ENCODE measurements around the gene DNAH10. TPM values are rescaled to one million over a fixed set of nuclear protein-coding genes. Genes with fewer than 3 reads are reported as not detected.

DNAH10 gene
- total and polyA plus RNA-seq, 2 of the 13 experiments (the other 11 are each of a cell fraction or from before 2014, with no cell fraction given): 0.01 to 0.02 TPM

GRCh38 chr12:123971770-123972456, 209.8 kb downstream of the DNAH10 start (continued):
- no peak for TF ChIP-seq RERE (CRISPR knock-in tag; IDR thresholded peaks at IDR 0.05; ENCODE audit: low read depth)
- TF ChIP-seq ZNF761 (CRISPR knock-in tag; conservative IDR thresholded peaks at IDR 0.05): no peak
- TF ChIP-seq KDM5B (CRISPR knock-in tag; IDR thresholded peaks at IDR 0.05; ENCODE audit: borderline replicate concordance): peak; percentile 17; the same call in 1 of the 2 replicates
- no peak for TF ChIP-seq MBNL3 (CRISPR knock-in tag; conservative IDR thresholded peaks at IDR 0.05)
- no peak for TF ChIP-seq ELF1 (CRISPR knock-in tag; IDR thresholded peaks at IDR 0.05)
- no peak for TF ChIP-seq NONO (IDR thresholded peaks at IDR 0.05)
- TF ChIP-seq NONO (CRISPR knock-in tag; conservative IDR thresholded peaks at IDR 0.05): no peak
- TF ChIP-seq HCFC1 (IDR thresholded peaks at IDR 0.05; ENCODE audit: low read depth, low read length): no peak
- no peak for TF ChIP-seq FOXP1 (IDR thresholded peaks at IDR 0.05)
- no peak for TF ChIP-seq FOXP1 (CRISPR knock-in tag; IDR thresholded peaks at IDR 0.05)
- TF ChIP-seq ZBTB25 (CRISPR knock-in tag; IDR thresholded peaks at IDR 0.05): no peak
- no peak for TF ChIP-seq FOXA1 (IDR thresholded peaks at IDR 0.05)
- no peak for TF ChIP-seq FOXA1 (CRISPR knock-in tag; IDR thresholded peaks at IDR 0.05)
- no peak for TF ChIP-seq ETV5 (CRISPR knock-in tag; IDR thresholded peaks at IDR 0.05; ENCODE audit: borderline replicate concordance)
- no peak for TF ChIP-seq U2AF1 (optimal IDR thresholded peaks at IDR 0.05; ENCODE audit: low read depth, low read length)
- TF ChIP-seq PHF5A (CRISPR knock-in tag; IDR thresholded peaks at IDR 0.05; ENCODE audit: low read depth, unreplicated experiment): no peak
- TF ChIP-seq CAMTA2 (CRISPR knock-in tag; IDR thresholded peaks at IDR 0.05; ENCODE audit: borderline replicate concordance): no peak
- TF ChIP-seq ZNF136 (CRISPR knock-in tag; IDR thresholded peaks at IDR 0.05; ENCODE audit: low read depth): no peak
- no peak for TF ChIP-seq ZNF597 (CRISPR knock-in tag; IDR thresholded peaks at IDR 0.05)
- TF ChIP-seq ZNF124 (CRISPR knock-in tag; IDR thresholded peaks at IDR 0.05): no peak
- TF ChIP-seq PRPF4 (IDR thresholded peaks at IDR 0.05; ENCODE audit: low read depth, low read length, poor library complexity, severe bottlenecking): no peak
- TF ChIP-seq ZNF788 (CRISPR knock-in tag; IDR thresholded peaks at IDR 0.05; ENCODE audit: borderline replicate concordance): no peak
- TF ChIP-seq RELA (CRISPR knock-in tag; IDR thresholded peaks at IDR 0.05): 0 out of 2 replicates have a peak, but pooled peaks have one; percentile 16
- TF ChIP-seq HNF4G (IDR thresholded peaks at IDR 0.05; ENCODE audit: borderline replicate concordance, low read depth, low read length): no peak
- TF ChIP-seq HNF4G (CRISPR knock-in tag; IDR thresholded peaks at IDR 0.05; ENCODE audit: borderline replicate concordance, low read depth): 0 out of 2 replicates have a peak, but pooled peaks have one; percentile 5
